ENCODE measurements around the gene AMIGO3. TPM values are rescaled to one million over a fixed set of nuclear protein-coding genes. Genes with fewer than 3 reads are reported as not detected.

The AMIGO3 gene
- total RNA-seq, 3 donors from 2014 or later = not detected

DNA sequence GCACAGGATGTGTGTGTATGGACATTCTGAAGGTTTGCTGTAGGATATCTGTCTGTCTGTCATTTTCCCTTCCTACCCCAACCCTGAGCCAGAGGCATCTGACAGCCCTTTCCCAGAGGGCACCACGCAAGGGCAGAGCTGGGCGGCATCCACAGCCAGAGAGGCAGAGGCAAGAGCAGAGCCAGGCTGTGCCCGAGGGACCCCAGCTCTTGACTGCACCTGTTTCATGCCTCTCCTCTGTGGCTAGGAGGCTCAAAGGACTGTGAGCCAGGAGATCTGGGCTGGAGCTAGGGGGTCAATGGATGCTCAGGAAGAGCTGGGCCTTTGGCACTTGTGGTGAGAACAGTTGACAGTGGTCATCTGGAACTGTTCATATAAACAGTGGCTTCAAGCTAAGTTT, 50.1 kb downstream of the AMIGO3 start:
- ATAC-seq = no peak
- Histone ChIP-seq H3K4me1 (ENCODE audit: low read depth) (peaks cover 6% of the 10 kb centered on the region), H3K36me3 (ENCODE audit: low read depth) (no peaks in the 10 kb centered on the region), H3K4me3 (no peak overlapping the region), H3K9me3 (no peaks in the 10 kb centered on the region)
- intact Hi-C loops (cut with DNase I, micrococcal nuclease) = loop anchor here in 1 of 2 donors (5.0 kb wide), 1 partner anchor 127 kb away; no protein-coding TSS in a partner anchor
- no peak for DNase-seq
- TF ChIP-seq, protein P1, sequence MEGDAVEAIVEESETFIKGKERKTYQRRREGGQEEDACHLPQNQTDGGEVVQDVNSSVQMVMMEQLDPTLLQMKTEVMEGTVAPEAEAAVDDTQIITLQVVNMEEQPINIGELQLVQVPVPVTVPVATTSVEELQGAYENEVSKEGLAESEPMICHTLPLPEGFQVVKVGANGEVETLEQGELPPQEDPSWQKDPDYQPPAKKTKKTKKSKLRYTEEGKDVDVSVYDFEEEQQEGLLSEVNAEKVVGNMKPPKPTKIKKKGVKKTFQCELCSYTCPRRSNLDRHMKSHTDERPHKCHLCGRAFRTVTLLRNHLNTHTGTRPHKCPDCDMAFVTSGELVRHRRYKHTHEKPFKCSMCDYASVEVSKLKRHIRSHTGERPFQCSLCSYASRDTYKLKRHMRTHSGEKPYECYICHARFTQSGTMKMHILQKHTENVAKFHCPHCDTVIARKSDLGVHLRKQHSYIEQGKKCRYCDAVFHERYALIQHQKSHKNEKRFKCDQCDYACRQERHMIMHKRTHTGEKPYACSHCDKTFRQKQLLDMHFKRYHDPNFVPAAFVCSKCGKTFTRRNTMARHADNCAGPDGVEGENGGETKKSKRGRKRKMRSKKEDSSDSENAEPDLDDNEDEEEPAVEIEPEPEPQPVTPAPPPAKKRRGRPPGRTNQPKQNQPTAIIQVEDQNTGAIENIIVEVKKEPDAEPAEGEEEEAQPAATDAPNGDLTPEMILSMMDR (IDR thresholded peaks at IDR 0.05) = no peak

DNA sequence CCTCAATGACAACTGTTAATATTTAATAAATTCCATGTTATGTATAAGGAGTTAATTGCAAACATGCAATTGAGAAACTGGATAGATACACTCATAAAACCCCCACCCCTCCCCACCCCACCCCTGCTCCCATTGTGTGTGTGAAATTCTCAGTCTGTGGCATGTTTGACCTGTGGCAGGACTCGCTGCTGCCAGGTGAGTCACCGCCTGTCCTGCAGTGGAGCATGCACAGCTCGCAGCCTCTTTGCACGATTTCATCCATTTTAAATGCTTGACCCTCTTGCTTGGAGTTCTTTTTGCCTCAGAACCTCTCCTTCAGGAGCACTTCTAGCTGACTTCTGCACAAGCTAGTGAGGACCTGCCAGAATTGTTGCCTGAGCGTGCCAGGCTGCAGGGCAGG, 50.6 kb downstream of the AMIGO3 start:
- ATAC-seq = no peak
- H3K4me1 ChIP-seq (ENCODE audit: low read depth) = peaks cover 6% of the 10 kb centered on the region
- no peak overlapping the region for H3K4me3 ChIP-seq
- H3K36me3 ChIP-seq (ENCODE audit: low read depth) = no peaks in the 10 kb centered on the region
- intact Hi-C loops (cut with DNase I, micrococcal nuclease) = loop anchor here in 1 of 2 donors (5.0 kb wide), 1 partner anchor 127 kb away; no protein-coding TSS in a partner anchor
- DNase-seq = no peak
- H3K9me3 ChIP-seq = no peaks in the 10 kb centered on the region
- TF ChIP-seq, protein P1 (IDR thresholded peaks at IDR 0.05) = no peak

DNA sequence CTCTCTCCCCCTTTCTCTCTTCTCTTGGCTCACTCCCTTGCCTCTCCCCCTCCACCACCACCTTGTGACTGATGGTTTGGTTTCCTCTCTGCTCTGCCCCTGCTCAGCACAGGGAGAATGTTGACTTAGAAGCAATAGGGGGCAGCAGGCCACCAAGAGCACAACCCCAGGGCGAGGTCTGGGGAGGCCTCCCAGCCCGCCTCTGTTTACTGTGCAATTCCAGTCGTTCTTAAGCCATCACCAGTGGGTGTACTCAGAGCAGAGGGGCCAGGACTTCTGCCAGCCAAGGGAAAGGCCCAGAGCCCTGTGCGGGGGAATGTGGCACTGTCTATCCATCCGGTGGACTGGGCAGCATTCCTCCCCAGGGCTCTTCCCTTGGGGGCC, 51.1 kb downstream of the AMIGO3 start:
- TF ChIP-seq, protein P1 (IDR thresholded peaks at IDR 0.05) = no peak
- no peak for ATAC-seq
- no peak overlapping the region for H3K4me3 ChIP-seq
- intact Hi-C loops (cut with DNase I, micrococcal nuclease) = loop anchor here in 1 of 2 donors (5.0 kb wide), 1 partner anchor 126 kb away; no protein-coding TSS in a partner anchor
- no peaks in the 10 kb centered on the region for H3K36me3 ChIP-seq (ENCODE audit: low read depth)
- peaks cover 5% of the 10 kb centered on the region for H3K4me1 ChIP-seq (ENCODE audit: low read depth)
- H3K9me3 ChIP-seq = no peaks in the 10 kb centered on the region
- DNase-seq = no peak

- intact Hi-C loops (cut with DNase I, micrococcal nuclease) = loop anchor here in 1 of 2 donors (5.0 kb wide), 1 partner anchor 126 kb away; no protein-coding TSS in a partner anchor
- TF ChIP-seq, protein P1 (IDR thresholded peaks at IDR 0.05) = no peak
- no peak overlapping the region for H3K4me3 ChIP-seq
- ATAC-seq (no peak), DNase-seq (no peak)
- no peaks in the 10 kb centered on the region for H3K9me3 ChIP-seq
- H3K36me3 ChIP-seq (ENCODE audit: low read depth) = no peaks in the 10 kb centered on the region
- H3K4me1 ChIP-seq (ENCODE audit: low read depth) = no peaks in the 10 kb centered on the region
Measured at GRCh38 chr3:49667701-49668413, 51.6 kb downstream of the AMIGO3 start.

Other genes with a start within 250 kb of the AMIGO3 start
- 10 to 100 TPM; 76.9 to 97.3 (median 88.8) TPM for gene DAG1, start 249.4 kb downstream of the AMIGO3 start, total RNA-seq
- gene BSN, start 165.2 kb downstream of the AMIGO3 start, total RNA-seq = 1 to 10 TPM in 1 of 3 donors, under 1 TPM in 2; 0.17 to 1.2 (median 0.36) TPM
- 100 to 1,000 TPM; 110 to 176 (median 142) TPM for gene APEH, start 45.3 kb downstream of the AMIGO3 start, total RNA-seq
- 10 to 100 TPM; 16.8 to 55.9 (median 18.8) TPM for gene MST1, start 30.2 kb downstream of the AMIGO3 start, total RNA-seq
- 10 to 100 TPM; 45.5 to 58.1 (median 51.0) TPM for gene RNF123, start 30.1 kb downstream of the AMIGO3 start, total RNA-seq
- gene GMPPB, start 4.3 kb upstream of the AMIGO3 start, total RNA-seq = 10 to 100 TPM; 36.0 to 60.5 (median 47.4) TPM
- 10 to 100 TPM; 33.1 to 52.5 (median 39.5) TPM for gene IP6K1, start 66.9 kb upstream of the AMIGO3 start, total RNA-seq
- under 1 TPM in 1 of 3 donors, not detected in 2; 0.38 TPM for gene CDHR4, start 80.2 kb upstream of the AMIGO3 start, total RNA-seq
- 1 to 10 TPM in 2 of 3 donors, under 1 TPM in 1; 0.58 to 2.8 (median 1.6) TPM for gene INKA1, start 83.6 kb upstream of the AMIGO3 start, total RNA-seq
- gene UBA7, start 94.3 kb upstream of the AMIGO3 start, total RNA-seq = 100 to 1,000 TPM in 2 of 3 donors, 10 to 100 TPM in 1; 90.3 to 192 (median 139) TPM
- 1 to 10 TPM; 2.6 to 5.4 (median 4.0) TPM for gene TRAIP, start 136.9 kb upstream of the AMIGO3 start, total RNA-seq
- not detected for gene CAMKV, start 150.2 kb upstream of the AMIGO3 start, total RNA-seq
- gene MST1R, start 184.2 kb upstream of the AMIGO3 start, total RNA-seq = 100 to 1,000 TPM in 2 of 3 donors, 10 to 100 TPM in 1; 76.2 to 153 (median 124) TPM
- 10 to 100 TPM in 1 of 3 donors, 1 to 10 TPM in 2; 6.9 to 13.3 (median 7.9) TPM for gene MON1A, start 210.1 kb upstream of the AMIGO3 start, total RNA-seq
- gene RBM6, start 220.5 kb upstream of the AMIGO3 start, total RNA-seq = 100 to 1,000 TPM in 2 of 3 donors, 10 to 100 TPM in 1; 75.6 to 124 (median 112) TPM

Data from mucosa of descending colon (tissue), 3 donors.